Esophagus squamous epithelium (tissue), 4 donors: ENCODE data around the gene BMP10.

Experiments
- CTCF ChIP-seq, 6 experiments: fragments of 450-650 bp in 4 of 6; fragments of 200-600 bp in 2 of 6; sonication (generic) in 2 of 6; IDR thresholded peaks; one replicate each; pipeline ENCODE4 v1.5.1; 2016 to 2019; ENCODE audit warnings: antibody characterized with exemption in 6 of 6, mild to moderate bottlenecking in 4 of 6, moderate library complexity in 4 of 6
- POLR2A ChIP-seq, 4 donors: fragments of 450-650 bp; IDR thresholded peaks; one replicate each; pipeline ENCODE4 v1.6.1; 2017; ENCODE audit warnings: antibody characterized with exemption in 4 of 4, mild to moderate bottlenecking in 4 of 4, moderate library complexity in 3 of 4

GRCh38 chr2:68908392-68908970, 37.3 kb upstream of the BMP10 start:
- TF ChIP-seq CTCF (IDR thresholded peaks at IDR 0.05) (peak in 1 of 6 experiments; percentile 4), POLR2A (IDR thresholded peaks at IDR 0.05) (peak in 2 of 4 donors; percentile 4 to 64)
